HepG2 (cell line): ENCODE results near the gene JMJD6. TPM values are rescaled to one million over a fixed set of nuclear protein-coding genes. Genes with fewer than 3 reads are reported as not detected.

Source experiments
- ARHGAP35 ChIP-seq: sonication (generic); formaldehyde crosslinking; IDR thresholded peaks from 2 replicates; pipeline ENCODE4 v1.9.0; 2022; ENCODE audit warnings: mild to moderate bottlenecking, inconsistent platforms, moderate library complexity, missing genetic modification reagents, borderline replicate concordance
- CBX5 ChIP-seq: sonication (generic); formaldehyde crosslinking; IDR thresholded peaks from 2 replicates; pipeline ENCODE4 v1.4.0; 2020; ENCODE audit warnings: missing genetic modification reagents, borderline replicate concordance
- GABPA ChIP-seq, 2 experiments: IDR thresholded peaks; 2 replicates each; pipeline ENCODE4 v1.6.1; 2011 to 2016; ENCODE audit warnings: low read depth in 2 of 2, low read length in 1 of 2, missing biosample characterization in 1 of 2, missing genetic modification characterization in 1 of 2
- GFI1 ChIP-seq: sonication (generic); formaldehyde crosslinking; IDR thresholded peaks from 2 replicates; pipeline ENCODE4 v1.5.0; 2020; ENCODE audit warnings: missing genetic modification reagents, mild to moderate bottlenecking, borderline replicate concordance
- LRRFIP1 ChIP-seq: sonication (generic); formaldehyde crosslinking; conservative IDR thresholded peaks from 2 replicates; pipeline ENCODE4 v1.4.0; 2020; ENCODE audit warnings: missing genetic modification reagents
- MBNL3 ChIP-seq: fragments of 250-450 bp; sonication (Bioruptor Pico); conservative IDR thresholded peaks from 2 replicates; pipeline ENCODE4 v1.8.0; 2022; ENCODE audit warnings: mild to moderate bottlenecking, inconsistent platforms
- MTA3 ChIP-seq: sonication (generic); formaldehyde crosslinking; IDR thresholded peaks from 2 replicates; pipeline ENCODE4 v1.4.0; 2020; ENCODE audit warnings: missing genetic modification reagents
- NCOA5 ChIP-seq: sonication (generic); formaldehyde crosslinking; IDR thresholded peaks from 2 replicates; pipeline ENCODE4 v1.4.0; 2020; ENCODE audit warnings: missing genetic modification reagents
- PCBP1 ChIP-seq: fragments of 200-400 bp; formaldehyde crosslinking; IDR thresholded peaks from 2 replicates; pipeline ENCODE4 v1.6.1; 2017; ENCODE audit warnings: mild to moderate bottlenecking, low read depth, low read length, borderline replicate concordance
- PHF21A ChIP-seq: sonication (generic); formaldehyde crosslinking; IDR thresholded peaks from 2 replicates; pipeline ENCODE4 v1.5.0; 2020; ENCODE audit warnings: mild to moderate bottlenecking, missing genetic modification reagents
- PLSCR1 ChIP-seq: sonication (generic); formaldehyde crosslinking; IDR thresholded peaks from 2 replicates; pipeline ENCODE4 v1.5.0; 2020; ENCODE audit warnings: missing genetic modification reagents, mild to moderate bottlenecking, borderline replicate concordance
- RFXAP ChIP-seq: sonication (generic); formaldehyde crosslinking; IDR thresholded peaks from 2 replicates; pipeline ENCODE4 v1.4.0; 2020; ENCODE audit warnings: missing genetic modification reagents, borderline replicate concordance
- RXRA ChIP-seq: sonication (generic); formaldehyde crosslinking; IDR thresholded peaks from 2 replicates; pipeline ENCODE4 v1.5.1; 2020; ENCODE audit warnings: missing genetic modification reagents
- SALL2 ChIP-seq: sonication (generic); formaldehyde crosslinking; IDR thresholded peaks from 2 replicates; pipeline ENCODE4 v1.8.1; 2023; ENCODE audit warnings: mild to moderate bottlenecking, missing genetic modification reagents, inconsistent platforms
- SNAI1 ChIP-seq: sonication (generic); formaldehyde crosslinking; IDR thresholded peaks from 2 replicates; pipeline ENCODE4 v1.5.0; 2020; ENCODE audit warnings: mild to moderate bottlenecking, missing genetic modification reagents, borderline replicate concordance
- SSRP1 ChIP-seq: IDR thresholded peaks from 2 replicates; pipeline ENCODE4 v1.6.1; 2016; ENCODE audit warnings: control low read depth
- TAF1 ChIP-seq: sonication (generic); formaldehyde crosslinking; IDR thresholded peaks from 2 replicates; pipeline ENCODE4 v1.4.0; 2020; ENCODE audit warnings: missing genetic modification reagents
- TOPORS ChIP-seq: sonication (generic); formaldehyde crosslinking; IDR thresholded peaks from 2 replicates; pipeline ENCODE4 v1.8.0; 2023; ENCODE audit warnings: mild to moderate bottlenecking, missing genetic modification reagents
- YY1 ChIP-seq: IDR thresholded peaks from 2 replicates; pipeline ENCODE4 v1.6.1; 2011; ENCODE audit warnings: low read length, low read depth, moderate library complexity, mild to moderate bottlenecking; ENCODE audit not compliant: insufficient read depth, insufficient replicate concordance
- ZBTB43 ChIP-seq: sonication (generic); formaldehyde crosslinking; conservative IDR thresholded peaks from 2 replicates; pipeline ENCODE4 v1.4.0; 2020; ENCODE audit warnings: missing genetic modification reagents
- ZC3H13 ChIP-seq: sonication (generic); formaldehyde crosslinking; IDR thresholded peaks from 2 replicates; pipeline ENCODE4 v1.8.1; 2023; ENCODE audit warnings: mild to moderate bottlenecking, missing genetic modification reagents, moderate library complexity
- ZKSCAN8 ChIP-seq: IDR thresholded peaks from 2 replicates; pipeline ENCODE4 v1.6.1; 2016; ENCODE audit warnings: borderline replicate concordance, missing genetic modification reagents, missing compliant biosample characterization
- ZNF230 ChIP-seq: sonication (generic); formaldehyde crosslinking; IDR thresholded peaks from 2 replicates; pipeline ENCODE4 v1.4.0; 2020; ENCODE audit warnings: mild to moderate bottlenecking, missing genetic modification reagents
- ZNF432 ChIP-seq: sonication (generic); formaldehyde crosslinking; IDR thresholded peaks from 2 replicates; pipeline ENCODE4 v1.5.0; 2020; ENCODE audit warnings: missing genetic modification reagents, mild to moderate bottlenecking, borderline replicate concordance
- ZNF644 ChIP-seq: IDR thresholded peaks from 2 replicates; pipeline ENCODE4 v1.6.1; 2016; ENCODE audit warnings: low read depth
- ZNF773 ChIP-seq: sonication (generic); formaldehyde crosslinking; IDR thresholded peaks from 2 replicates; pipeline ENCODE4 v1.4.0; 2020; ENCODE audit warnings: missing genetic modification reagents, borderline replicate concordance
- ZNF776 ChIP-seq: sonication (generic); formaldehyde crosslinking; IDR thresholded peaks from 2 replicates; pipeline ENCODE4 v1.4.0; 2020; ENCODE audit warnings: mild to moderate bottlenecking, missing genetic modification reagents
- polyA plus RNA-seq, 8 experiments: library from polyadenylated mRNA; depleted of rRNA in 3 of 8; stranded (reverse) in 7 of 8; unstranded in 1 of 8; fragments of >200 nt; fragmentation: Illumina TruSeq in 4 of 8; extraction: Trizol in 4 of 8; gene quantifications; 2 replicates each; pipeline versions ENCODE4 v1.2.1 to v1.2.3, GENCODE V29; 2011 to 2016; ENCODE audit warnings: low read depth in 4 of 8, missing spikeins in 1 of 8, mixed read lengths in 1 of 8; ENCODE audit not compliant: insufficient read depth in 1 of 8
- total RNA-seq, 5 experiments: library from RNA; depleted of rRNA; stranded (reverse); fragments of >200 nt; fragmentation: Illumina TruSeq; extraction: Trizol; gene quantifications; 2 replicates each; pipeline ENCODE4 v1.2.3, GENCODE V29; 2016; ENCODE audit warnings: low read depth in 1 of 5

The JMJD6 gene
- total and polyA plus RNA-seq, 2 of the 13 experiments (the other 11 are each of a cell fraction or from before 2014, with no cell fraction given) = 33.6 to 41.0 TPM

- TF ChIP-seq SNAI1 (CRISPR knock-in tag) (no peak), ZNF776 (CRISPR knock-in tag) (no peak), ZC3H13 (CRISPR knock-in tag) (no peak), YY1 (no peak), RFXAP (CRISPR knock-in tag) (no peak), ZNF230 (CRISPR knock-in tag) (no peak), LRRFIP1 (no peak), MBNL3 (CRISPR knock-in tag) (no peak), PHF21A (CRISPR knock-in tag) (no peak), PCBP1 (no peak), PLSCR1 (CRISPR knock-in tag) (no peak), ARHGAP35 (CRISPR knock-in tag) (0 out of 2 replicates have a peak, but pooled peaks have one; percentile 6), ZNF432 (no peak), GFI1 (CRISPR knock-in tag) (no peak), ZKSCAN8 (CRISPR knock-in tag) (no peak), GABPA (IDR thresholded peaks at IDR 0.05; ENCODE audit: low read depth, low read length) (no peak), GABPA (CRISPR knock-in tag; IDR thresholded peaks at IDR 0.05; ENCODE audit: low read depth) (no peak), RXRA (CRISPR knock-in tag) (peak; percentile 36), ZBTB43 (CRISPR knock-in tag) (no peak), NCOA5 (CRISPR knock-in tag) (no peak), TAF1 (CRISPR knock-in tag) (no peak), CBX5 (peak; percentile 13; the same call in 1 of the 2 replicates), TOPORS (CRISPR knock-in tag) (no peak), SALL2 (CRISPR knock-in tag) (no peak), SSRP1 (CRISPR knock-in tag) (0 out of 2 replicates have a peak, but pooled peaks have one; percentile 50), ZNF644 (CRISPR knock-in tag) (no peak), MTA3 (no peak), ZNF773 (CRISPR knock-in tag) (no peak)
Measured at GRCh38 chr17:76709077-76709950, 17.1 kb downstream of the JMJD6 start (continued).
